IMR-90 (cell line): Measurements from ENCODE around the gene PLCG2. TPM values are rescaled to one million over a fixed set of nuclear protein-coding genes. Genes with fewer than 3 reads are reported as not detected.

Experiments
- ATAC-seq: fragments of 200-7000 bp; cut with Tn5 transposase; 2 replicates; pipeline ENCODE4 v1.9.1; 2020; ENCODE audit warnings: low read depth, mild to moderate bottlenecking, moderate library complexity
- BruUV-seq: library from RNA; stranded (reverse); fragments of 400-500 nt; replicated peaks from 2 replicates; lab custom pipeline; 2021; lab: Mats Ljungman, UMichigan
- CTCF ChIA-PET: fragments of 300-600 bp; formaldehyde crosslinking; extraction: SDS; loops from one replicate; lab custom pipeline; 2021; ENCODE audit warnings: antibody characterized with exemption; lab: Yijun Ruan, JAX
- POLR2A ChIA-PET: fragments of 300-600 bp; sonication (Branson Sonifier 250); formaldehyde crosslinking; loops from one replicate; lab custom pipeline; 2022; ENCODE audit warnings: antibody characterized with exemption; ENCODE audit not compliant: unreplicated experiment; lab: Charles Lee
- DNase-seq: peaks from one replicate; pipeline ENCODE4 v3.0.0; 2013
- H2AFZ ChIP-seq: replicated peaks from 2 replicates; pipeline ENCODE3; 2013; ENCODE audit warnings: low read length, mild to moderate bottlenecking; ENCODE audit not compliant: poor library complexity
- H2AK5ac ChIP-seq: 2 replicates; pipeline ENCODE4 v1.6.1; 2013; ENCODE audit warnings: low read depth, low read length, inconsistent platforms
- H2AK9ac ChIP-seq: replicated peaks from 2 replicates; pipeline ENCODE3; 2013; ENCODE audit warnings: mild to moderate bottlenecking, low read depth, low read length, moderate library complexity; ENCODE audit not compliant: poor library complexity
- H2BK120ac ChIP-seq: 2 replicates; pipeline ENCODE4 v1.6.1; 2013; ENCODE audit warnings: low read depth, low read length, inconsistent platforms
- H2BK15ac ChIP-seq: 3 replicates; pipeline ENCODE4 v1.6.1; 2013; ENCODE audit warnings: low read depth, low read length, inconsistent platforms
- H2BK20ac ChIP-seq: 2 replicates; pipeline ENCODE4 v1.6.1; 2013; ENCODE audit warnings: low read depth, mild to moderate bottlenecking, inconsistent platforms, low read length, moderate library complexity
- H2BK5ac ChIP-seq: 2 replicates; pipeline ENCODE4 v1.6.1; 2013; ENCODE audit warnings: mild to moderate bottlenecking, low read depth, low read length, inconsistent platforms; ENCODE audit not compliant: poor library complexity, severe bottlenecking
- H3K14ac ChIP-seq: replicated peaks from 2 replicates; pipeline ENCODE4 v1.6.1; 2013; ENCODE audit warnings: low read depth, low read length, inconsistent platforms
- H3K18ac ChIP-seq: 2 replicates; pipeline ENCODE4 v1.6.1; 2013; ENCODE audit warnings: low read depth, low read length, control low read depth
- H3K23ac ChIP-seq: 2 replicates; pipeline ENCODE4 v1.6.1; 2013; ENCODE audit warnings: low read depth, low read length, inconsistent platforms
- H3K27ac ChIP-seq: 2 replicates; pipeline ENCODE4 v1.5.1; 2013; ENCODE audit warnings: mild to moderate bottlenecking, control low read depth, low read length; ENCODE audit not compliant: insufficient read depth
- H3K27me3 ChIP-seq: 2 replicates; pipeline ENCODE4 v1.6.1; 2013; ENCODE audit warnings: low read length; ENCODE audit not compliant: control insufficient read depth, insufficient read depth
- H3K36me3 ChIP-seq: 2 replicates; pipeline ENCODE4 v1.6.1; 2013; ENCODE audit warnings: low read length, mixed read lengths; ENCODE audit not compliant: control insufficient read depth, insufficient read depth
- H3K4ac ChIP-seq: 2 replicates; pipeline ENCODE4 v1.6.1; 2013; ENCODE audit warnings: low read depth, low read length, inconsistent platforms
- H3K4me1 ChIP-seq: 2 replicates; pipeline ENCODE4 v1.6.1; 2013; ENCODE audit warnings: low read length, mixed read lengths; ENCODE audit not compliant: control insufficient read depth, insufficient read depth
- H3K4me2 ChIP-seq: 2 replicates; pipeline ENCODE4 v1.6.1; 2013; ENCODE audit warnings: low read depth, mild to moderate bottlenecking, control low read depth, low read length, moderate library complexity
- H3K4me3 ChIP-seq: 2 replicates; pipeline ENCODE4 v1.5.1; 2013; ENCODE audit warnings: low read depth, mild to moderate bottlenecking, control low read depth, low read length, moderate library complexity; ENCODE audit not compliant: insufficient read depth
- H3K56ac ChIP-seq: 2 replicates; pipeline ENCODE4 v1.6.1; 2013; ENCODE audit warnings: low read length, inconsistent platforms; ENCODE audit not compliant: insufficient read depth; ENCODE audit errors: extremely low read depth
- H3K79me1 ChIP-seq, 2 experiments: 2 replicates each; pipeline ENCODE4 v1.6.1; 2013; ENCODE audit warnings: low read length in 2 of 2, inconsistent platforms in 1 of 2, low read depth in 1 of 2
- H3K9ac ChIP-seq: 2 replicates; pipeline ENCODE4 v1.6.1; 2013; ENCODE audit warnings: low read depth, low read length, control low read depth
- H3K9me1 ChIP-seq: 2 replicates; pipeline ENCODE4 v1.6.1; 2013; ENCODE audit warnings: low read length, inconsistent platforms; ENCODE audit not compliant: insufficient read depth
- H3K9me3 ChIP-seq: 2 replicates; pipeline ENCODE4 v1.6.1; 2013; ENCODE audit warnings: low read length; ENCODE audit not compliant: control insufficient read depth, insufficient read depth
- H4K20me1 ChIP-seq: 2 replicates; pipeline ENCODE4 v1.6.1; 2013; ENCODE audit warnings: low read length, inconsistent platforms; ENCODE audit not compliant: insufficient read depth
- H4K5ac ChIP-seq: 2 replicates; pipeline ENCODE4 v1.6.1; 2013; ENCODE audit warnings: mild to moderate bottlenecking, low read depth, low read length, control low read depth
- H4K8ac ChIP-seq, 2 experiments: 2 replicates each; pipeline ENCODE4 v1.6.1; 2013; ENCODE audit warnings: low read depth in 2 of 2, low read length in 2 of 2, control low read depth in 1 of 2, inconsistent platforms in 1 of 2
- H4K91ac ChIP-seq: 2 replicates; pipeline ENCODE4 v1.6.1; 2013; ENCODE audit warnings: low read depth, low read length, inconsistent platforms; ENCODE audit not compliant: insufficient read depth
- NFE2L2 ChIP-seq: fragments of 150-350 bp; IDR thresholded peaks from 2 replicates; pipeline ENCODE4 v1.6.1; 2016; ENCODE audit warnings: low read depth, mild to moderate bottlenecking, low read length
- RAD21 ChIP-seq: IDR thresholded peaks from 2 replicates; pipeline ENCODE4 v1.6.1; 2012; ENCODE audit warnings: low read length, improper control_type of control experiment
- SMC3 ChIP-seq: fragments of 150-350 bp; IDR thresholded peaks from 2 replicates; pipeline ENCODE4 v1.6.1; 2016; ENCODE audit warnings: low read depth, mild to moderate bottlenecking, antibody characterized with exemption, low read length, moderate library complexity
- WGBS, 2 experiments: methylation state at CpG; one replicate each; pipeline versions ENCODE4 v1.1.5 to v1.1.7; 2013; ENCODE audit warnings: missing lambda C conversion rate in 2 of 2; ENCODE audit not compliant: insufficient read length in 1 of 2; ENCODE audit errors: extremely low coverage in 2 of 2; 5-methylcytosine and 5-hydroxymethylcytosine counted together
- dilution Hi-C: fragments of 300-500 bp; cut with HindIII; formaldehyde crosslinking; loops from one replicate; pipeline ENCODE4 v1.14.3; 2018; ENCODE audit warnings: low sequenced_read_pairs; ENCODE audit not compliant: unreplicated experiment
- in situ Hi-C: fragments of 300-500 bp; cut with MboI; formaldehyde crosslinking; loops from 3 replicates; pipeline ENCODE4 v1.14.3; 2019; ENCODE audit warnings: low sequenced_read_pairs, inconsistent platforms, mixed read lengths
- intact Hi-C: fragments of 100-400 bp; cut with micrococcal nuclease; formaldehyde crosslinking; loops from 2 replicates; pipeline ENCODE4 v1.10.0; 2022
- polyA plus RNA-seq, 3 experiments: library from polyadenylated mRNA; depleted of rRNA; stranded (reverse); fragments of >200 nt; gene quantifications; 2 replicates each; pipeline ENCODE4 v1.2.3, GENCODE V29; 2012; ENCODE audit warnings: low replicate concordance in 1 of 3
- total RNA-seq: library from RNA; depleted of rRNA; stranded (reverse); fragments of >200 nt; gene quantifications from 2 replicates; pipeline ENCODE4 v1.2.3, GENCODE V29; 2012
- TF ChIP-seq, protein P1 (sequence below): conservative IDR thresholded peaks from 2 replicates; pipeline ENCODE4 v1.5.1; 2012; ENCODE audit warnings: mild to moderate bottlenecking, low read depth, low read length, improper control_type of control experiment

The PLCG2 gene
- total and polyA plus RNA-seq, 2 of the 4 experiments (the other 2 are of a cell fraction), result 0.14 to 0.18 TPM

GRCh38 chr16:81885976-81886586 lies 107.0 kb downstream of the PLCG2 start:
- Histone ChIP-seq H3K4me1 (no peaks in the 10 kb centered on the region; the same call in 1 of the 2 replicates), H4K5ac (no peak overlapping the region), H3K27me3 (peaks cover 10% of the 10 kb centered on the region), H2AK5ac (no peak overlapping the region), H3K27ac (no peak overlapping the region), H3K23ac (no peak overlapping the region), H2BK15ac (no peak overlapping the region), H3K4ac (no peak overlapping the region), H3K9me3 (no peaks in the 10 kb centered on the region), H3K79me1 (no peaks in the 10 kb centered on the region), H3K9me1 (no peaks in the 10 kb centered on the region), H2AFZ (no peak overlapping the region), H4K91ac (no peak overlapping the region), H2BK20ac (no peak overlapping the region), H3K36me3 (no peaks in the 10 kb centered on the region), H4K8ac (no peak overlapping the region), H3K14ac (no peak overlapping the region), H4K20me1 (no peaks in the 10 kb centered on the region), H2AK9ac (no peak overlapping the region), H3K4me3 (no peak overlapping the region), H2BK5ac (no peak overlapping the region), H2BK120ac (no peak overlapping the region), H3K56ac (no peak overlapping the region), H3K4me2 (no peak overlapping the region), H3K9ac (no peak overlapping the region), H3K18ac (no peak overlapping the region)
- ATAC-seq (peak; percentile 85), DNase-seq (peak; percentile 16)
- POLR2A ChIA-PET, result no interaction called here
- no peak for TF ChIP-seq NFE2L2
- peak; percentile 11; the same call in 1 of the 2 replicates for TF ChIP-seq SMC3
- TF ChIP-seq RAD21, result peak; percentile 13; the same call in 1 of the 2 replicates
- TF ChIP-seq, protein P1, sequence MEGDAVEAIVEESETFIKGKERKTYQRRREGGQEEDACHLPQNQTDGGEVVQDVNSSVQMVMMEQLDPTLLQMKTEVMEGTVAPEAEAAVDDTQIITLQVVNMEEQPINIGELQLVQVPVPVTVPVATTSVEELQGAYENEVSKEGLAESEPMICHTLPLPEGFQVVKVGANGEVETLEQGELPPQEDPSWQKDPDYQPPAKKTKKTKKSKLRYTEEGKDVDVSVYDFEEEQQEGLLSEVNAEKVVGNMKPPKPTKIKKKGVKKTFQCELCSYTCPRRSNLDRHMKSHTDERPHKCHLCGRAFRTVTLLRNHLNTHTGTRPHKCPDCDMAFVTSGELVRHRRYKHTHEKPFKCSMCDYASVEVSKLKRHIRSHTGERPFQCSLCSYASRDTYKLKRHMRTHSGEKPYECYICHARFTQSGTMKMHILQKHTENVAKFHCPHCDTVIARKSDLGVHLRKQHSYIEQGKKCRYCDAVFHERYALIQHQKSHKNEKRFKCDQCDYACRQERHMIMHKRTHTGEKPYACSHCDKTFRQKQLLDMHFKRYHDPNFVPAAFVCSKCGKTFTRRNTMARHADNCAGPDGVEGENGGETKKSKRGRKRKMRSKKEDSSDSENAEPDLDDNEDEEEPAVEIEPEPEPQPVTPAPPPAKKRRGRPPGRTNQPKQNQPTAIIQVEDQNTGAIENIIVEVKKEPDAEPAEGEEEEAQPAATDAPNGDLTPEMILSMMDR, result peak; percentile 52
- dilution Hi-C loops, result no loop called here
- 17% methylated on average over 1 of the region's 9 CpGs; no CpG with 5 or more reads in 1 of the 2 experiments for WGBS, 2 experiments
- CTCF ChIA-PET, result interaction anchor here (1.0 to 1.2 kb wide), 2 partner anchors 12 kb away, joined by 3 to 4 read pairs; no protein-coding TSS in a partner anchor
- in situ Hi-C loops, result no loop called here
- BruUV-seq, result no TSS peak
- intact Hi-C loops, result loop anchor here (5.0 kb wide), 1 partner anchor 519 kb away; no protein-coding TSS in a partner anchor
